Measurements from ENCODE around the gene PPP3R2. TPM values are rescaled to one million over a fixed set of nuclear protein-coding genes. Genes with fewer than 3 reads are reported as not detected.
A peak's percentile ranks its signal among the peaks of the same experiment; 100 is the strongest.

The PPP3R2 gene, protein sequence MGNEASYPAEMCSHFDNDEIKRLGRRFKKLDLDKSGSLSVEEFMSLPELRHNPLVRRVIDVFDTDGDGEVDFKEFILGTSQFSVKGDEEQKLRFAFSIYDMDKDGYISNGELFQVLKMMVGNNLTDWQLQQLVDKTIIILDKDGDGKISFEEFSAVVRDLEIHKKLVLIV
- not detected for polyA plus RNA-seq (ENCODE audit: insufficient read length in 12 of 12)
- long read RNA-seq, donor 1 = 0 reads
- long read RNA-seq, donor 2 = 0 reads
- long read RNA-seq, donor 3 = 0 reads
- long read RNA-seq, donor 4 = 0 reads
- long read RNA-seq, donor 5 = 0 reads
- long read RNA-seq, donor 6 = 0 reads
- long read RNA-seq, donor 7 = 0 reads
- long read RNA-seq, donor 8 = 0 reads
- long read RNA-seq, donor 9 = 0 reads
- long read RNA-seq, donor 10 = 0 reads
- long read RNA-seq, donor 11 = 0 reads

DNA sequence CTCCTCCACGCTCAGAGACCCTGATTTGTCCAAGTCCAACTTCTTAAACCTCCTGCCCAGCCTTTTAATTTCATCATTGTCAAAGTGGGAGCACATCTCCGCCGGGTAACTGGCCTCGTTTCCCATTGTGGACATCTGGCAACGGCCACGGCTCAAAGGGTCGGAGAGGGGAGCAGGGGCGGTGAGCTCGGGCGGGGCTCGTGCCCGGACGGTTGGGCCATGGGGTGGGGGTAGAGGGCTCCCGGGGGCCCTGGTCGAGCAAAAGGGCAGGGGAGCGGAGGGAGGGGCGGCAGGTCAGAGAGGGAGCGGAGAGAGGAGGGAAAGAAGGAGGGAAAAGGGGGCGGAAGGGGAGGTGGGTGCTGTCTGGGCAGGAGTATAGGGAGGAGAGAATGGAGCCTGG, at the start of gene PPP3R2:
TSS of gene PPP3R2 (minus strand) at position 174 of the 400 bp plus-strand sequence. CDS start at position 126, 48 bp downstream.
- no peak for DNase-seq

DNA sequence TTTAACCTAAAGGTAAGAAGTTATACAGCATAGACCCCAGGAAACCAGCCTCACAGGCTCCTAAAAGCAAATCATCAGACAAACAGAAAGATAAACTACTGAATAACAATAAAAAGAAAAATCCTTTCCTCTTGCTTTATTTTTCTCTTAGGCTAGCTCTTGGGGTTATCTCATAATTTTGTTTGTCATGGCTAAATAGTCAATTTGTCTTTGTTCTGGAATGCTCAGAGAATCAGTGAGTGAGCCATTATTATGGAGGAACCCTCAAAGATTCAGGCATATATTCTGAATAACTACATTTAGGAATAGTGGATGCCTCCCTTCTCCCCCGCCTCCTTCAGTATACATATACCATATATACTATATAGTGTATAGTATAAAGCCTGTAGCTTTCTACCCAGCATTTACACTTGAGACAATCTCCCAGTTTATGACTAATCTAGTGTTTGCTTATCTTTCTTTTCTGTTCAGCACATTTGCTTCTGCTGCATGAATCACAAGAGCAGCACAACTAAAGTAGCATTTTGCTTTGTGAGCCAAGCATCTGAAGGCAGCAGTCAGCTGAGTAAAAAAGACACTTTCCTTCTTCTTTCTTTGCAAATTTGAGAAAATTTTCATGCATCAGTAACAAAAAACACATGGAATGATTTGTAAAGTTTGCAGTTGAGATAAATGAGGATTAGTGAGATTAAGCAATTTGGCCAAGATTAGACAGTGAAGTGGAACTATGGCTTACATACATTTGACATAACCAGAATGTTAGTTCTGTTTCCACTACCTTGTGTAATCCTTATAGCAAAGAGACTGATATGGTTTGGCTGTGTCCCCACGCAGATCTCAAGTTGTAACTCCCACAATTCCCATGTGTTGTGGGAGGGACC, 45.3 kb upstream of the PPP3R2 start:
- no peak for DNase-seq

DNA sequence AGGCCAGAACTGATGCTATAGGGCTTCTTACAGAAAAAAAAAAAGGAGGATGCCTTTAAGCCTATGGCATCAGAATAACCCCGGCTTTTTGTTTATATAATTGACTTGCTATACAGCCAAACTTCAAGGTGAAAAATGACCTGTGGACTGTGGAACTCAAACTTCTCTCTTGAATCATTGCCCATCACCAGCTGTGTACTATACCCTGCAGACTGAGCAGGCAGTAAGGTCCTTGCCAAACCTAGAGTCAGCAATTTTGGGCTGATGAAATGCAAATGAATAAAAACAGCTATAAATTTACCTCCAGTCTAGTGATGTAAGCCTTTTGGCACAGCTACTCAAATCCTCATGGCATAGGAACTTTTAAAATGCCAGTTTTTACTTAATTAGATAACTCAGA, 44.5 kb upstream of the PPP3R2 start:
- DNase-seq = no peak

DNA sequence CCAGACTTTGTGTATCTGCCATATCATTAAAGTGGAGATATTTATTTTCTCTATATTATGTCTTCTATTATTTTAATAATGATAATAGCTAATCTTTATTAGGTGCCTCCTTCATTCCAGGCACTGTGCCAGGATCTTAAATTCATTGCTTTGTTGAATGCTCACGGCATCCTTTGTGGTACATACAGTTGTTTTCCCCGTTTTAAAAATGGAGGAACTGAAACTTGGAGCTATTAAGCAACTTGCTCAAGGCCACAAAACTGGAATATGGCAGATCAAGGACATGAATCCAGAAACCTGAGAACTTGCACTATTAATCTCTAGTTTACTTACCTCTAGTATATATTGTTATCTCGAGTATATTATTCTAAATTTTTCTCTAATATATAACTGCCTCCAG, 41.5 kb upstream of the PPP3R2 start:
- DNase-seq = no peak

DNA sequence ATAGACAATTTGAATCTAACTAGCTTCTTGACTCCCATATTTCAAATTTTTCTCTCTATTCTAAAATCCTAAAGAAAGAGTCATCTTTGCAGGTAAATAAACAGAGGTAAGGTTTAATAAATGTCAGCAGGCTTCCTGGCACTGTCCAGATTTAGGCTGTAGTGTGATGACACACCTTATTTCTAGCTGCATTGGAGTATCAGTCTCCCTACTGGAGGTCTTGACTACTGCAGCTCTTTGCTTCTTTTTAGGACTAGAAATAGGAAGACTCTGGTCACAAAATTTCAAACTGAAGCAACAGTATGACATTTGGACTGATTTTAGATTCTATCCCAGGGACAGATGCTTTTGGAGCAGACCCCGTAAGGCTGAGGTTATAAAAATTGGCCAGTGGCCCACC, 40.7 kb upstream of the PPP3R2 start:
- DNase-seq = no peak

DNA sequence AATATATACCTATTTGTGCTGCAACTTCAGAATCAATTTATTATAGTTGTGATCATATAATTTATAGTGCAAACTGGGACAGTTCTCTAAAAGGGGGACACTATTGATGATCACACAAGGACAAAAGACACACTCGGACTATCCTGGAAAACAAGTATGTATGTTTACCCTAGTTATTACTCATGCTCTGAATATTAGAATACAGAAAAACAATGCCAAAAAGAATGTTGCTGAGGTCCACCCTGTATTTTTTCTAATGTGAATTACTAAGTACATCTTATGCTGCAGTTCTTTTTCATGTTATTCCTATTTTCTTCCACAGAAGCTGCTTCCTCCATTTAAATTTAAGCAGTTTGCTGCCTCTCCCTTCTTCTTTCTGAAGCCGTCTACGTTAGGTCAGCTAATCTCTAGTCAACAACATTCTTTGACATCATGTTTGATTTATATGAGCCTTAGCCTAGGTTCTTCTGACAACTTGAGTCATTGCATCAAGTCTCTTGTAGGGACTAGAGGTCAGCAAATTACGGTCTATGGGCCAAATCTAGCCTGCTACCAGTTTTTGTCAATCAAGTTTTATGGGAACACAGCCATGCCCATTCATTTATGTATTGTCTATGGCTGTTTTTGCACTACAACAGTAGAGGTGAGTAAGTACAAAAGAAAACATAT, 40.1 kb upstream of the PPP3R2 start:
- DNase-seq = no peak

DNA sequence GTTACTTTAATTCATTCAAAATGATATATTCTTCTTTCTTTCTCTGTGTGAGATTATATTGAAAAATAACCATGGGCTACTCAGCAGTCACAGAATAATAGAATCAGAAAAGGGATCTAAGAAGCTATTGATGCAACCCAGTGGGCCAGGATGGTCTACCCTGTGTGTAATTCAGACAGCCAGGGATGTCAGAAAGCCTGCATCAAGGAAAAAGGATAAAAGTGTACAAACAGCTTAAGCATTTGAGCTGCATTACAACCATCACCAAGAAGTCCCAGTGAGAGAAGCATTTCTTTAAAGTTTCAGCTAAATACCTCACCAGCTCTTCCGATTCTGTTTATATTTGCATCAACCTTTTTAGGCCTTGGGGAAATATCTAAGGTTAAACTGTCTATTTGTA, 37.8 kb upstream of the PPP3R2 start:
- no peak for DNase-seq

DNA sequence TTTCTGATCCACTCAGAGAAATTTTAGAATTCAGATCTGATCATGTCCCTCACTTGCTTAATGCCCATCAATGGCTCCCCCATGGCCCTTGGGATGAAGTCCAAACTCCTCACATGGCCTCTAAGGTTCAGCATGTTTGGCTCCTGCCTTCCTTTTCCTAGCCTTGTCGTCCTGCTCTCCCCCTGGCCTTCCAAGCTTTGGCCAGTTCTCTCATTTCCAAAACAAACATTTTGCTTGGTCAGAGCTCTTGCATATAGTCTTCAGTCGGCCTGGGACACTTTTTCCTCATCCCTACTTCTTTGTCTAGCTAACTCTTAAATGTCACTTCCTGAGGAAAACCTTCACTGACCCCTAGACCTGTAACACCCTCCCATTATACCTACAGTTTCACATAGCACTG, 37.1 kb upstream of the PPP3R2 start:
- no peak for DNase-seq

DNA sequence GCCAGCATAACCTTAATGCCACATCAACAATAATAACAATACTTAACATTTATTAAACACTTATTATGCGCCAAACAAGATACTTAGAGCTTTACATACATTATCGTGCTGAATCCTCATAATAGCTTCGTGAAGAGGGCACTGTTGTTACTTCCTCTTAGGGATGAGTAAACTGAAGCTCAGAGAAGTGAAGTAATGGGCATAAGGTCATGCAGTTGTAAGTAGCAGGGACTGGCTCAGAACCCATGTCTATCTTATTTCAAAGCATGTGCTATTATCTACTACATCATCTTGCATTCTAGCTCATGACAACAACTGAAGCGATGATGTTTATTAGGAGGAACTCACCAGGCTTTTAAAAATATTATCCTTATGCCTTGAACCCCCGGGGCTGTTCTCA, 34.9 kb upstream of the PPP3R2 start:
- no peak for DNase-seq

DNA sequence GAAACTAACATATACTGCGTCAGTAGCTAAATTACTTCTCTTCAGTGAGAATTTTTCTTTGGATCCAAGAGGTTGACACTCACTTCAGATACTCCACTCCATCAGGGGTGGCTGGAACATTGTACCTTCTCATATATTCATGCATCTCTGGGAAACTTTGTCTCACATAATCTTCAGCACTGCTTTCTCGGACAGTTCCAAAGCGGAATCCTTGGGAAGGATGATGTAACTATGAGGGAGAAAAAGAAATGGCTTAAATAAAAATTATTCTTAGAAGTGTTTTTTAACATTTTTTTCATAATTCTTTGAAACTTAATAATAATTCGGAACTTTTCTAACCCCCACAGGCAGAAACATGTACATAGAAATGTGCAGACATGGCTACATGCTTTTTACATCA, 33.4 kb upstream of the PPP3R2 start:
- peak; percentile 12 for DNase-seq

DNA sequence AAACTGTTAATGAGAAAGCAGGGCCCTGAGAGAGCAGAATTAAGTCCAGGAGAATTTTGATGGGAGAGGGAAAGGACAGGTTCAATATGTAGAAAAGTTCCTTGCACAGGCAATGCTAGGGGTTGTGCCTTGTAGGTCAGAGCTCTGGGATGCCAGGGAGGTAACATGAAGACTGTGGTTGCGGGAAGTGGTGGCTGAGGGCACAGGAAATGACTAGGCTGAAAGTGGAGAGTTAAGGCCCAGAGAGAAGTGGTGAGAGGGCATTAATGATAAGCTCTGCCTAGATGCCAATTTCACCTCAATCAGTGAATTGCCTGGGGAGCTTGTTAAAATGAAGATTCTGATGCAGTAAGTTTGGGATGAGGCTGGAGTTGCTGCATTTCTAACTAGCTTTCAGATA, 31.5 kb upstream of the PPP3R2 start:
- DNase-seq = no peak

DNA sequence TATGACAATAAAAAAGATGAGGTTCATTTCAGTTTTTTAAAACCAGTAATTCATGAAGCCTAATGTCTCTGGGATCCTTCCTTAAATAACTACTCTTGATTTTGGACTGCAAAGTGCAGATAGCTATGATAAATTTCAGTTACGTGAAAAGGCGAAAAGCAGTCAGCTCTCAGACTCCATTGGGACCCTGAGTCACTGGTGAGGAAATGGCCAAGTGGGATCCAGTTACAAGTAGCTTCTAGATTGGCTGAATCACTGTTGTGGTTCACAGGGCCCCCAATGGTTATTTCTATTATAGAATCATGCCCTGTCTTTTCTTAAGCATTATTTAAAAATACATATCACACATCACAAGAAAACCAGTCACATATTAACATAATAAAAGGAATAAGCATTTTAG, 31.1 kb upstream of the PPP3R2 start:
- no peak for DNase-seq

DNA sequence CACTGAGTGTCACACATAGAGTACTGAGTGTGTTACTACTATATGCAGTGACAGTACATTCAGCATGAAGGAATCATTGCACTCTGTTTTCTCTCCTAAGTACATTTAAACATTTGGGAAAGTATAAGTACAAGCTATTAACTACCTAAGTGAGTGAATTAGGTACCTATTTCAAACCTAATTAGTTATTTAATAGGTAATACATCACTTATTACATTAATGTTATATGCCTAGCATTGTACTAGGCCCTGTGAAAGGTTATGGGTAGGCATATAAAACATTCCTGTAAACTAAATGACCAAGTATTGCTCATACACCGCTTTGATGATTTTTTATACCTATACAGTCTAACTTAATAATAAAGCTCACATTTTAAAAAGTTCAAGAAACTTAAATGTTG, 25.7 kb upstream of the PPP3R2 start:
- DNase-seq = no peak

DNA sequence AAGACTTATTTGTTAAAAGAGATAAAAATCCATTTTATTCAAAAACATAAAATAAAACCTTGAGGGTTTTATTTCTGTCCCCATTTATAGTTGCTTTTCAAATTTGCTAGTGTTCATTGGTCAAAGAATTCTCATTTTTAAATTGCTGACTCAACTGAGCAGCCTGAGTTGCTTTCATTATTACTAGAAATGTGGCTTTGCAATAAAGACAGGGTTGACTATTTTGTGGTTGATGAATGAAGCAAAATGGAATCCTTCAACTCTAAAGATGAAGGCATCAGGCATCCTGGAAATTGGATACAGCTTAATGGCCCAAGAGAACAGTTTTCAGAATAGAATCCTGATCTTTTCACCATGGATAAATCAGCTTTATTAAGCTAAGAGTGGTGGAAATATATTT, 23.9 kb upstream of the PPP3R2 start:
- DNase-seq = no peak

DNA sequence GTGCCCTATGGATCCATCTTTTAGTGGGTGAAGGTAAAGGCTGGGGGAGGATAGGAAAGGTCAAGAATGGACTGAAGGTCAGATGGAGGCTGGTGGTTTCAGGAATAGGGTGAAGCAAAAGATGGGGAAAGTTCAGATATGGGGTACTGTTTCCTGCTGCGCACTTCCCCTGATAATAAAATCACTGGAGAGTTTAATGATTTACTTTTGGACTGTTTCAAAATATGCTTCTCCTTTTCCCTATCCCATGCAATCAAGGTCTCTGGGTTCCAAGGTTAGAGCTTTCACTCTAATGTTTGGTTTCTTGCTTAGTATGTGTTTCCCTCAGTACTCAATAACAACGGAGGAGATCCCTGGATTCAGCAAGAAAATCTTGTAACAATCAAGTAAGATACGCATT, 10.8 kb upstream of the PPP3R2 start:
- no peak for DNase-seq

DNA sequence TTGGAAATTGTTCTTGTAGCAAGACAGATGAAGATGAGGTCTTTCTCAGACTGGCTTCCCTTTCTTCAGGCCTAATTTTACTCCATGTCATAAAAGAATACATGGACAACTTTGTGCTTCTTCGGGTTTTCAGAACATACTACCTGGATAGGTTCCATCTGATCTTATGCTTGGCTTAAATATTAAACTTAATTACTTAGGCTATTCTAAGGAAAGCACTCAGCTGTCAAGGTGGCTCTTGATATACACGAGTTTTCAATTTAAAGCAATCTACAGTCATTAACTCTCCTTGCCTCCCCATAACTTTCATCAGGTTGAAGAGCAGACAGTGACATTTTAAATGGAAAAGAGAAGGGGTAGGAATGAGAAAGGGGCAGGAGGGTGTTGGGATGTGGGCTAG, 9.5 kb upstream of the PPP3R2 start:
- no peak for DNase-seq

DNA sequence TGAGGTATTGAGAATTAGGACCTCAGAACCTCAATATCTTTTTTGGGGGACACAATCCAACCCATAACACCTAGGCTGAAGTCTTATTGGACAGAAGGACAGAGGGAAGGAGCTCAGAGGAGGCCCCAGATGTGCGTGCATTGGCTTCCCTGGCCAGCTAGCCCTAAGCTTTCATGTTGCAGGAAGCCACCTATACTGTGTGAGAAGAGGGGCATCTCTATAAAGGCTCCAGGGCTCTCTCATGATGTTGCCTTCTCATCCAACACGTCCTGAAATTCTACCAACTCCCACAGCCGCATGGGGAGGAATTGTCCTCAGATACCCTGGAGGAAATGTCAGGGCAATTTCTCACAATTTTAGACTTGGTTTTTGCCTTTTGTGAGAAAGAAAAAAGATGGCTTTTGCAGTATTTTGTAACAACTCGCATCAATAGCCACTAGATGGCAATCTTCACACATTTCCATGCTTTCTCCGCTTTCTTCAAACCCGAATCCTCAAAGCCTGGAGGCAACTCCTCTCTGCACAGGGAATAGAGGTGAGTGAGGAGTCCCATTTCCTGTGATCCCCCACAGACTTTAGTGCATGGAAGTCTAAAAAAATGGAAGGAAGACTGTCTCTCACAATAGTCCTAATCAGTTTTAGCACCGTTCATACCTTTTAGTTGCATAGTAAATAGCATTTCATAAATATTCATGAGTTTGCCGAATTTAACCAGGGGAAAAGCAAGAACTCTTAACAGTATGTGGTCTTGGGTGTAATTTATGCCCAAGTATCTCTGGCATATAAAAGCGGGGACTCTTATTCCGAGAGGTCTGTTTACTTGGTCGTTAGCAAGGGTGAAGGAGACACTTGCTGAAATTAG, 7.4 kb upstream of the PPP3R2 start:
- DNase-seq = peak; percentile 57

DNA sequence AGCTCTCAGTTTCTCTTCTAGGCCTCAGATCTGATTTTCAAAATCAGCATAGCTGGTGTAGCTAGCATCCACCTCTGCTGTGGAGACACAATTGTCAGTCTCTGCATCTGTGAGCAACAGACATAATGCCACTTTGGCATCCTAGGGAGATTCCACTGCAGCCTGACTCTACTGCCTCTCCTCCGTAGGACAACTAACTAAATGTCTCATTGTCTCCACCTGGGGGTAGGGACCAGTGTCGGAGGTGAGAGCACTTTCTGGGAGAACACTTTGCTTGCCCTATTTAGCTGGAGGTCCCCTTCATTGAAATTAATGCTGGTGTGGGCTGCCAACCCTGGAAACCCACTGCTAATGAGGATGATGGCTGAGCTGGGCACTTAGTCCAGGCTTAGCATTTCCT, 1.4 kb downstream of the PPP3R2 start:
- no peak for DNase-seq

DNA sequence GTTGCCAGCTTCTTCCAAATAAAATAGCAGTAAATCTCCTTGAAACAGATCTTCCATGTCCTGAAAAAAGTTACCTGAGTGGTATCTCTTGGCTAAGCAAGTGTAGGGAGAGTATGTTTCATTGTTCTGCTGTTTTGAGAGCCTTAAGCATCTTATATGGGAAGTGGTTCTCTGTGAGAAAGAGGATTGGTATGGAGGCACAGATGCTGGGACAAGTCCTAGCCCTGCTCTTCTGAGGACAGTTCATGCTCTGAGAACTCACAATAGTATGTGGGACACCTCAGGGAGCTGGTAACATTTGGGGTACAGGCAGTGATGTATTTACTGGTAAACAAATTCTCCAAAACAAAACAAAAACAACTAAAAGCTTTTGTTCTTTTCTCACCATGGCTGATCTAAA, 2.0 kb downstream of the PPP3R2 start:
- DNase-seq = no peak

DNA sequence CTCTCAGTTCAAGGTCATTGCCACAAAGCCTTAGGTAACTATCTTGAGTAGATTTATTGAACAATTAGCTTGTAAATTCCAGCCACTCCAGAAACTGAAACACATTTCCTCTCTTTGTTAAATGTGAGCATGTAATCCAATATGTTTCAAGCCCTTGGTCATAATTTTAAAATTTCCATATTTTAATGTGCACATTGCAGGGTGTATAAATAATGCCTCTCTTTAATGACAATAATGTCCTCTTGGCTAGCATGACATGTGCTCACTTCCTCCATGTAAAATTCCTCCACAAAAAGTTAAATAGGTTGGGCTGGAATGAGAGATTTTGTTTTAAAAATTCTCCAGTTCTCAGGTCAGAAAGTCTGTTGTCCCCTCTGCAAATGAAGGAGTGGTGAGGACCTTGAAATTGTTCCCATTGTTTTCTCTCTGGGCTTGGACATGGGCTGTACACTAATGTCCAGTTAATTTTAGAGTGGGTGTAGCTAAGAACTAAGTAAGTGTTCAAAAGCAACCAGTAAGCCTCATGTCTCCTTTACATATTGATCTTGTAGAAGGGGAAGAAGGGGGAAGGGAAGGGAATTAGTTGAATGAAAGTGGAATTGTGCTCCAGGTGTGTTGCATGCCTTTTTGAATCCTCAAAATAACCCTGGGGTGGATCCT, 2.9 kb downstream of the PPP3R2 start:
- DNase-seq = no peak

DNA sequence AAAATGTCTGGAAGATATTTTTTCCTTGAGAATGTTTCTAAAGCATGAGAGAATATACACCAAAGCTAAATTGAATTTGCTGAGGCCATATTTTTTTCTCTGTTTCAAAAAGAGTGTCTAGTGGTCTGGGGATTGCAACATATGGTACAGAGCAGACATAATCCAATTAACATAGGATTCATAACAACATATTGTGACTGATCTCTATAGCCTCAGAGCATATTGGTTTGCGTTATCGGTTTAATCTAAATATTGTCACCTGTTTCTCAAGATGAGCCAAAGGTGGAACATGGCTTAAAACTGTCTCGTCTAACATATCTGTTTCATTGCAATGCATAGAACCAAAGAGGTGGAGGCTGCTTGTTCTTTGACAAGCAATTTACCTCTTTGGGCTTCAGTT, 3.9 kb downstream of the PPP3R2 start:
- DNase-seq = no peak
